22Rv1 (cell line): Measurements from ENCODE around the gene SLC39A5.

ENCODE experiments used
- CTCF ChIP-seq: fragments of 450-650 bp; IDR thresholded peaks from 2 replicates; pipeline ENCODE4 v1.5.1; 2017; ENCODE audit warnings: mild to moderate bottlenecking
- ZFX ChIP-seq: fragments of 450-650 bp; IDR thresholded peaks from 2 replicates; pipeline ENCODE4 v1.6.1; 2017; ENCODE audit warnings: antibody characterized with exemption, borderline replicate concordance

GRCh38 chr12:56261503-56262232 lies 31.8 kb downstream of the SLC39A5 start:
- TF ChIP-seq CTCF = no peak
- TF ChIP-seq ZFX = no peak
